Measurements from ENCODE around the gene HOXC13.
A peak's percentile ranks its signal among the peaks of the same experiment; 100 is the strongest.

The HOXC13 gene, protein sequence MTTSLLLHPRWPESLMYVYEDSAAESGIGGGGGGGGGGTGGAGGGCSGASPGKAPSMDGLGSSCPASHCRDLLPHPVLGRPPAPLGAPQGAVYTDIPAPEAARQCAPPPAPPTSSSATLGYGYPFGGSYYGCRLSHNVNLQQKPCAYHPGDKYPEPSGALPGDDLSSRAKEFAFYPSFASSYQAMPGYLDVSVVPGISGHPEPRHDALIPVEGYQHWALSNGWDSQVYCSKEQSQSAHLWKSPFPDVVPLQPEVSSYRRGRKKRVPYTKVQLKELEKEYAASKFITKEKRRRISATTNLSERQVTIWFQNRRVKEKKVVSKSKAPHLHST

DNA sequence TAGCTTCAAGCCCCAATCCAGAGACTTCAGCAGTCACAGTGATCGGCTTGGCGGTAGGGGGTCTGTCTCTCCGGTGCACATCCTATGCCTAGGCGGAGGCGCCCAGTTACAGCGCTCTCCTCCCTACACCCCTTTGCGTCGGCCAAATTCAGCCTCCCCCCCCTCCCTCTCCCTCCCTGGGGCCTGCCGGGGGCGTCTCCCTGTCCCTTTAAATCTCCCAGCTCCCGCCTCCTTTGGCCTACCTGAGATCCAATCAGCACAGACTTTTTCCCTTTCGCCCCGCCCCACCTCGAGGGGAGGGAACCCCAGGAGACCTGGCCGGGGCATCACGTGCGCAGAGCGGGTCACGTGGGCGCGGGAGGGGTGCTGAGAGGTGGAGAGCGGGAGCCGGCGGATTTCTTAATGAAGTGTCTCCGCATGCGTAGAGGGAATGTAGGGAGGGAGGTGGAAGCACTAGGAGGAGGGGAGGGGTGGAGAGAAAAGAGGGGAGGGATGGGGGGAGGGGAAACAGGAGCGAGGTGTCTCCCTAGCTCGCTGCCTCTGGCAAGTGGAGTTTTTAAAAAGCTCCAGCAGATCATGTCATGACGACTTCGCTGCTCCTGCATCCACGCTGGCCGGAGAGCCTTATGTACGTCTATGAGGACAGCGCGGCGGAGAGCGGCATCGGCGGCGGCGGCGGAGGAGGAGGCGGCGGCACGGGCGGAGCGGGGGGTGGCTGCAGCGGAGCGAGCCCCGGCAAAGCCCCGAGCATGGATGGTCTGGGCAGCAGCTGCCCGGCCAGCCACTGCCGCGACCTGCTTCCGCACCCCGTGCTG, at the start of gene HOXC13:
HOXC13 (plus strand) TSS at position 506 of the 815 bp plus-strand sequence; CDS start at position 582, 76 bp downstream.
- peak; percentile 93 for DNase-seq

DNA sequence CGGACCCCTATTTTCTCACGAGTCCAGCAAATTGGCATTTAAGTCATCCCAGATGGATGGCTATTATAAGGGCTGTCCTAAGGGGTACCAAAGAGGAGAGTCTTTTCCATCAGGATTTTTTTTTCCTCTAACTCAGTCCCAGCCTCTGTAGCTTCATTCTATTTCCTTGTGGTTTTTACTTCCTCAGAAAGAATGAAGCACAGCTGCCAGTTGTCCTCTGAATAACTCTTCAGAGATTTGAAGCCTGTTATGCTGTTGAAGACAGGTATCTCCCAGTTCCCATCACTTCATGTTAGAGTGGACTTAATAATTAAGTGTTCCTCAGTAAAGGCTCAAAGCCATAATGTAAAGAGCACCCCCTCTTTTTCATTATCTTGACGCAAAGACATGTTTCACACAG, 48.5 kb upstream of the HOXC13 start:
- DNase-seq: no peak

DNA sequence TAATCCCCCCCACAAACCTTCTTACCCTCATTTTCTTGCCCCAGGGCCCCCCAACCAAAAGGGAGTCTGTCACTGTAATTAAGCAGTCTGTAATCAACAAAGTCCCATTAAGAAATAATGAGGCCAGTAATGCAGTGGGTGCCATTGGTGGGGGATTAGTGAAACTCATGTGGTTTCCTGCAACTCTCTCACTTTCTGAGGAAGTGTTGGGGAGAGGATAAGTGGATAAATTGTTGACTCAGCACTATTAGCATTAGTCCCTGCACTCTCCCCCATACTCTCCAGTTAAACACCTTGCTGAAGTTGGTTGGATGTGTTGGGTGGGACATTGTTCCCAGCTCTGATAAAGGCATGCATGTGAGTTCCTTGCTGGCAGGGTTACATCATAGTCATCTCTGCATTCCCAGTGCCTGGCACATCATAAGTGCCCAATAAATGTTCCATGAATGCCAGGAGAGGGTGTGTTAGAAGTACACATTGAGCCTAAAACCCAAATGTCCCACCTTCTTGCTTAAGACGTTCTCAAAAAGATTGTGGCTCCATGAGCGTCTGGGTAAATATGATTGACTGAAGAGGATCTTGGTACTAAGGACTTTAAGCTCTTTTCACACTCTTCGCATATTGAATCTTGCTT, 45.8 kb upstream of the HOXC13 start:
- DNase-seq: no peak

DNA sequence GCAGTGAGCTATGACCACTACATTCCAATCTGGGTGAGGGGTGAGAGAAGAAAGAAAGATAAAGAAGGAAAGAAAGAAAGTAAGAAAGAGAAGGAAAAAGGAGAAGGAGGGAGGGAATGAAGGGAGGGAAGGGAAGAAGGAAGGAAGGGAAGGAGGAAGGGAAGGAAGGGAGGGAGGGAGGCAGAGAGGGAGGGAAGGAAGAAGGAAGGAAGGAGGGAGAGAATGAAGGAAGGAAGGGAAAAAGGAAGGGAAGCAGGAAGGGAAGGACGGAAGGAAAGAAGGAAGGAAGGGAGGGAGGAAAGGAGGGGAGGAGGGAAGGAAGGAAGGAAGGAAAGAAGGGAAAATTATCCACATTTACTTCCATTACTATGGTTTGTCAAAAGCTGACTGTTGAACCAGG, 39.4 kb upstream of the HOXC13 start:
- no peak for DNase-seq

DNA sequence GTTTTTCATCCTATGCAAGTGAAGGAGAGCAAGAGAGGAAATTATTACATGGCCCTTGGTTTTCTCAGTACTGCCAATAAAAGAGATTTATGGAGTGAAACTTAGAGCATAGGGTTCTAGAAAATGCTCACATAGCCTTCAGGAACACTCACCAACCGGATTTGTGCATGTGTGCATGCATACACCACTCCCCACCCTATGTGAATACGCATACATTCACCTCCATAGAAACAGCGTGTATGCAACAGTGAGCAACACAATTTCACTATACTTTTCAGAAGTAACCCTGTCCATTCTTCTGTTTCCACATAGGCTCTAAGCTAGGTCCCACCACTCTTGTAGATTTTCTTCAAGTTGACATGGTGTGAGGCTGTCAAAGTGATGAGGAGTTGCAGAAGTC, 31.5 kb upstream of the HOXC13 start:
- no peak for DNase-seq

DNA sequence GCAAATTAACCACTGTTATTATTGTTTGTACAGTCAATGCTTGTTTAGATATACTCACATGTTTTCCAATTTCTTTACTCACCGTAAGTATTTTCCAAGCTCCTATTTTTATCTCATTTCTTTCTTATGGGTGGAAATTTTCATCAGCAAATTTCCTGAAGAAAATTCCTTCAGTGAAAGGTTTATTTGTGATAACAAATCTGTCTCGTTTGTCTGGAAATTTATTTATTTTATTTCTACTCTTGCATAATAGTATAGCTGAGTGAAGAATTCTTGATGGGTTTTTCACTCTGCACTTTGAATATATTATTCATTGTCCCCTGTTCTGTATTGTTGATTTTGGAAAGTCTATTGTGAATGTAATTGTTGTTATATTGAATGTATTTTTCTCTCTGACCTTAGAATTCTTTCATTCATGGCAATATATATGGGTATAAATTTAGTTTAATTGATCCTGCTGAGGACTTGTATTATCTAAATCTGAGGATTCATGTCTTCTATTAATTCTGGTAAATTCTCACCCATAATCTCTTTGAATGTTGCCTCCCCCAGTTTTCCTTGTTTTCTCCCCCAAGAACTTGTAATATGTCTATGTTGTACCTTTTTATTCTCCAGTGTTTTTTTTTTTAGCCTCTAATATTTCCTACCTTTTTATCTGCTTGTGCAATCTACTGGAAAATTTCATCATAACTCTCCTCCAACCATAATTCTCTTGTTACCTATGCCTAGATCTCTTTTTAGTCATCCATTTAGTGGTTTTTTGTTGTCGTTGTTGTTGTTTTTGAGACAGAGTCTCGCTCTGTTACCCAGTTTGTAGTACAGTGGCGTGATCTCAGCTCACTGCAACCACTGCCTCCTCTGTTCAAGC, 21.6 kb upstream of the HOXC13 start:
- DNase-seq: no peak

DNA sequence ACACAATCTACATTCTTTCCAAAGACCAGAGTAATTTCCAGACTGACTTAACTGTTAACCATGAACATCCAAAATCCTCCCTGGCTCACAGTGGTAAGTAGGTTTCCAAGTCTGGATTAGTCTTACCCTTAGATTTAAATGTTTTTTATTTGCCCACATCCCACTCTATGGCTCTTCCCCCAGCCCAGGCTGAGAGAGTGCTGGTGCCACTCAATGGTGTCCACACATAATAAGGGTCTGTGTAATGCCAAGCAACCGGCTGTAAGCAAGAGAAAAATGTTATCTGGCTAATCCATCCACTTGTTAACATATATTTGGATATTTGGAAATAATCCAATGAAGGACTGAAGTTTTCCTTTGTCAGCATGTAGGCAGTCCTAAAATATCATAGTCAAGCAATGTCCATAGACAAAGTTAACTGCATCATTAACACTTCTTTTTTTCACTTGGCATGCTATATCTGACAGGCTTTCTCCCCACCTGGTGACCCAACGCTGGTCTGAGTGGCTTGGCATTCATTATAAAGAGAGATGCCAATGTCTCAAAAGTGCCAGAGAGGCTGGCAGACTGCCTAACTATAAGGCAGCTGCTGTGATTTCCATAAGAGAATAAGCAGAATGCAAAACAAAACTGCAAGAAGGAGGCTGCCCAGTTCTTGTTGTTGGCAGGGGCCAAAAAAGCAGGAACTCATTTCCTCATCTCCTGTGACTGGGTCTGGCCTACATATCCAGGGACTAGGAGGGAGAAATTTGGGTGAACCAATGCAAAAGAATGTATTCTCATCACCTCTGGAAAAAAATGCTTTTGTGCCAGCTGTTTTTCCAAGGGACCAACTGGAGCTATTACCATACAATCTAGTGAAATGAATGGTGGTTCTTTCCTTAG, 13.9 kb upstream of the HOXC13 start:
- peak; percentile 55 for DNase-seq

DNA sequence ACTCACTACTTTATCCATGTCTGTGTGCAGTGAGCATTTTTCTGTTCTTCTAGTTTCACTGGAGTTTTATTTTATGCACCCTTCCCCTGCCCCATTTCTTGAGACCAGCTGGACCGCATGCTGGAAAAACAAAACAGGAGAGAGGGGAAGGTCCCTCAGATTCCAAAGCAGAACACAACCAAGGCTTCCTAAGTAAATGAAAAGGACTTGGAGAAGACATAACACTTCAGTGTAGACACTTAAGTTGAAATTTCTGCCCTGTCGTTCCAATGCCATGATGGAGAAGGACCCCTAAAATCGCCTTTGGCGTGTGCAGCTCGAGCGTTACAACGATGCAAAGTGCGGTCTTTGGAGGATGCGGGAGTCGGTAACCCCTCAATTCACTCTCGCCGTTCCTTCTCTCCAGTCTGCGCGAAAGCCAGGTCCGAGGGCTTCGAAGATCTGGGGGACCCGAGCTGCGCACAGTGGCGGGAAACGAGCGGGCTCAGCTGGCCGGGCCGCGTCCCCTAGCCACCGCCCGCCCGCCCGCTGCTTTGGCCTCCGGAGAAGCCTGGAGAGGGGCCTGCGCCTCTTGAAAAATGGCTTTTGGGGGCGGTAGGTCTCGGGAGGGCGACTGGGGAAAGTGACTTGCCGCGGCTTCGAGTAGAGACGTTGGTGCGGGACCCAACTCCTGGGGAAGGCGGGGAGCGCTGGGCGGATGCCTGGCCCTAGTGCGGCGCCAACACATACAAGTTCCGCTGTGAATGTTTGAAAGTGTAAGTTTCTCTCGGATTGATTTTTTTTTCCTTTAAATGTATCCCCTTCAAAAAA, 11.2 kb upstream of the HOXC13 start:
- DNase-seq: no peak

DNA sequence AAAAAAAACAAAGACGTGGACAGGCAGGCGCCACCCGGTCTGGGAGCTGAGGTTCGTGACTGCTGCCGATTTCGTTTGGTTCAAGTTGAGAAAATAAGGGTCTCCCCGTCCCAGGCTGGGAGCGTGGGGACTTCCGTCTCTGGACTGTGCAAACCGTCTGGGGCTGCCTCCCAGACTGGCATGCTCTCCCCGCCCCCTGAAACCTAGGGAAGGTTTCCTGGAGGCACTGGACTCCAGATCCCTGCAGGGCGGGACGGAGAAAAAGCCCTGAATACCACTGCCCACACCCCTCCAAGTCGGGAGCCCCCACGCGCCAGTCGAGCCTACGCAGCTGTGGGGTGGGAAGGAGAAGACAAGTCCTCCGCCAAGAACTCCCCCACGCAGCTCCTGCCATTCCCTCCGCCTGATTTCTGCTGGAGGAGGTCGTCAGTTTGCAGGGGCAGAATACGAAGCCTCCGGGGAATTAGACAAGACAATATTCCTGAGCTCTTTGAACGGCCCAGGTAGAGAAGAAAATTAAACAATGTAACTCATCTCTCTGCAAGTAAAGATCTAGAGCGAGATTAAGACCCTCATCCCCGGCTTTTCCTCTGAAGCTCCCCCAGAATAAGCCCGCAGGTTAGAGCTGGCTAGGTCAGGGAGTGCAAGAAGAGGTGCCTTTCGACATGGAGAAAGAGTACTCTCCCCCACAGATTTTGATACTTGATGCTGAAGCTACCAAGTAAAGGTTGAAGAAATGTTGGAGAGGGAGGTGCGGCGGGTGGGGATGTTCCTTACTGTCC, 10.4 kb upstream of the HOXC13 start:
- DNase-seq: no peak

DNA sequence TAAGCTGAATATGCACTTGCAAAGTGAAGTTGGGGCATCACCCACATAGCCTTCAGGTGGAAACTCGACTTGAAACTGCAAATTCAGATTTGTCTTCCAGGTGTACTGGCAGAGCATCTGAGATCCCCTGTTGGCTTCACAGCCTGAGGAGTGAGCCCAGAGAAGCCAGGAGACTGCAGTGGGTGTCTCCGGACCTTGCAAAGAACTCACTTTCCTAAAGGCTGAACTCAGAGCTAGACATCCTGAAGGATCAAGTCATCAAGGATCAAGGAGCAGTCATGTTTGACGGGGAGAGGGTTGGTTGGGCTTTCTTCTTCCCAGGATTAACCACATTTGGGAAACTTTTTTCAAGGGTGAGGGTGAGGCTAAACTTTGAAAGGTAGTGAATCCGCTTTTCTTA, 9.1 kb upstream of the HOXC13 start:
- DNase-seq: no peak

DNA sequence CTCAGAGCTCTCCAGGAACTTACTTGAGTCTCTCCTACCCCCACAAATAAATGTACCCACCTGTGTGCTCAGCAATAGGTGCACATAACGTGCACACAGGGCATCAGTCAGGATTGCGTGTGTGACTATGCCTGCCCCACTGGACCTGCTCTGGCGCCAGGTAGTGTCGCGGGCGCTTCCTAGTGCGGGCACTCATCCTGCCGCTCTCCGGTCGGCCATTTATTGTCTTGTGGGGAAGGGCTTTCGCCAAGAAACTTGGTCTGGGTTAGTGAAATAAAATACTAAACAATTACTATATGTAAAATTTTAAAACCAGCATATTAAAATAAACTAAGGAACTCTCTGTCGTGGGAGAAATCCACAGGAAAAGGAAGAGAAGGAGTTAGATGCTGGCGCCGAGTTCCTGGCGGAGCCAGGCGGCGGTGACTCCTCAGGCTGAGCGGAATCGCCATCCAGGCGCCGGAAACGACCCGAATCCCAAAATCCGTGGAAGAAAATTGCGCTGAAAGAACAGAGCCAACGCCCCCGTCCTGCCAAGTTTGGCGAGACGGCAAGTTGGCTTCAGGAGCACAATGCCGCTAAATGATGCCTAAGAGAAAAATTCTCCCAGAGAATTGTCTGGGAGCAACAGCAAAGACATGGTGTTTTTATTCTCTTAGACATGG, 7.9 kb upstream of the HOXC13 start:
- no peak for DNase-seq

DNA sequence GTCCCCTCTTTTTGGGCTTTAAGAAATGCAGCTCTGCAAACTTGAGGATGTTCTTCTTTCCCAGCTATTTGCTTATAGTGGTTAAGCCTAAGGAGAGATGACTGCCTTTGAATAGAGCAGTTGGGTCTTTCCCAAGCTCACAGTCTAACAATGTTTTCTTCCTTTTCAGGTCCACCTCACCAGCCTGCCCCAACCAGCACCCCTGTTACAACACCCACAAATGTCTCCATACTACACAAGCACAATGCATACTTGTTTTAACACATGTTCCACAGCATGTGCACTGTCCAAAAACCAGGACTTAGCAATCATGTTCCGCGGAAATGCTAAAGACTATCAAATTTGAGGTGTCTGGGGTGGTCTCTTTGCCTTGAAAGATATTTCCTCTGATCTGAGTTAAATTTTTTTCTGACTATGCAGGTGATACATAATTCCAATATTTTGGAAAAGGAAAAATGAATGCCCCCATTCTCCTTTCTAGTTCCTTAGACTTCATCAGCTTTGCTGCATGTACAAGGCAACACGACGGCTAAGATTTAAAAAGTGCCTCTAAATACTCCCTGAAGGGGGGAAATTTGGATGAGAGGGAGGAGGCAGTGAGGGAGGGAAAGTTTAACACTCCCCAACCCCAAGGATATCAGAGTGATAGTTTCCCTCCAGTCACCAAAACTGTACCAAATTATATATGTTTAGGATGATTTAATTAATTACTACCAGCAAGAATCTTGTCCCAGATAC, 6.6 kb upstream of the HOXC13 start:
- no peak for DNase-seq

DNA sequence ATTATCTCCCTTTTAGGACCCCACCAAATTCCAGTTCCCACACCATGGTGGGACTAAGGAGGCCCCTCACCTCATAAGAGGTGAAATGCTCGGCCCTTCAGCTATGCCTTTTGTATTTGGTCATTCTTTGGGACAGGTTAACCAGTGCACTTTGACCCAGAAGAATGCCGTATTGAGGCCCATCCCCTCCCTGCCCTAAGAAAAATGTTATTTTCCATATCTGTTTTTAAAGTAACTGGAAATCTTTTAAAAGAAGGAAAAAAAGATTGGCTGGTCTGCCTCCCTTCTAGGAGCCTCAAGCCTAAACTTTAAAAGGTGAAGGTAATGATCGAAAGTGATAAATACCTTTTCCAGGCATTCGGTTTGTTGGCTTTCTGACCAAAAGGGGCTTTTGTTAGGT, 5.7 kb upstream of the HOXC13 start:
- DNase-seq: no peak

DNA sequence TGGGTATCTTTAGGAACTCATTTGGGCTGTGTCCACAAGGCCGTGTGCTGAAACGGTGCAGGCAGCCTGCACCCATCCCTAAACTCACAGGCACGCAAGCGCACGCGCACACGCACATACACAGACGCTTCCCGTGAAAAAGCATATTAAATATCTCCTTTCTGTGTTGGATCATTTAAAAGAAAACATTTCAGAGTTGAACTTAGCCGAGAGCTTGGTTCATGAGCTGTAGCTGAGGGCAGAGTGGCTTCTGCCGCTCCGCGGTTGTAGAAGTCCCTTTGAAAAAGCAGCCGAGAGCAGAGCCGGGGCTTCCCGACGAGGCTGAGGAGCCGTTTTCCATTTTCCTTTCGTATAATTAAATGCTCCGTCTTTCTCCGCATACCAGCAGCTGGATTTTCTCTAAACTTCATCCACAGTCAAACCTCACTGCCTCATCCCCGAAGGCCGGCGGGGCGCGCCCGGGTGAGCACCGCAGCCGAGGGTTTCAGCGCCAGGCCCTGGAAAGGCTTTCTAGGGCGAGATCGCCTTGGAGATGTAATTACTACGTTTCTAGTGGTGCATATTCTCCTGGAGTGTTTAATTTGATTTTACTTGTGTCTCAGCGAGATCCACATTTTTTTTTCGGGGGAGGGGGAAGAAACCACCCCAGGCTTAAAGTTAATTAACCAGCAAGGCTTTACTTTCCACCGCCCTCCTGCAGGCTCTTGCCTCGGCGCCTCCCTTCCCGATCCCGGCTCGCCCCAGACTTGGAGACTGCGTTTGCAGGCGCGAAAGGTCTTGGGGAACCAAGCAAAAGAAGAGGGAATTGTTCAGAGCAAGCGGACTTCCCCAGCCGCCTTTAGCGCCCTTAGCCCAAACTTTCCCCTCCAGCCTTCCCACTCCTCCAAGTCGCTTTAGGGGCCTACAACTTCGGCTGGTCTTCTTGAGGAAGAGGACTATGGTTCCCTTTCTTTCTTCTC, 3.0 kb upstream of the HOXC13 start:
- DNase-seq: no peak

DNA sequence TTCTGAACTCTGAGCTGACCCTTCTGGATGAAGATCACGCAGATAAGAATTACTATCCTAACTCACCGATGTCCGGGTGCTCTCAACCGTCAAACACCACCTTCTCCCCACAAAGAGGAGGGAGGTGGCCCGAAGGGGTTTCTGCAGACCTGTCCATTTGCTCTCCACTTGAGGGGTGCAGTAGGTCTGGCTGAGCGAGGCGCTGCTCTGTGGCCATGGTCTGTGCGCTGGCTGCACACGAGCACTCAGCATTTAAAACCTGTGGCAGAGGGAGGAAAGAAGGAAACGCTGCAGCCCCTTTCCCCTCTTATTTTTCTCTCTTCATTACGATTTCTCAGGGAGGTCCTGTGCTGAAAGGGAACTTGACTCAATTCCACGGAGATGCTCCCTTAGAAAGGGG, 1.5 kb upstream of the HOXC13 start:
- DNase-seq: no peak

DNA sequence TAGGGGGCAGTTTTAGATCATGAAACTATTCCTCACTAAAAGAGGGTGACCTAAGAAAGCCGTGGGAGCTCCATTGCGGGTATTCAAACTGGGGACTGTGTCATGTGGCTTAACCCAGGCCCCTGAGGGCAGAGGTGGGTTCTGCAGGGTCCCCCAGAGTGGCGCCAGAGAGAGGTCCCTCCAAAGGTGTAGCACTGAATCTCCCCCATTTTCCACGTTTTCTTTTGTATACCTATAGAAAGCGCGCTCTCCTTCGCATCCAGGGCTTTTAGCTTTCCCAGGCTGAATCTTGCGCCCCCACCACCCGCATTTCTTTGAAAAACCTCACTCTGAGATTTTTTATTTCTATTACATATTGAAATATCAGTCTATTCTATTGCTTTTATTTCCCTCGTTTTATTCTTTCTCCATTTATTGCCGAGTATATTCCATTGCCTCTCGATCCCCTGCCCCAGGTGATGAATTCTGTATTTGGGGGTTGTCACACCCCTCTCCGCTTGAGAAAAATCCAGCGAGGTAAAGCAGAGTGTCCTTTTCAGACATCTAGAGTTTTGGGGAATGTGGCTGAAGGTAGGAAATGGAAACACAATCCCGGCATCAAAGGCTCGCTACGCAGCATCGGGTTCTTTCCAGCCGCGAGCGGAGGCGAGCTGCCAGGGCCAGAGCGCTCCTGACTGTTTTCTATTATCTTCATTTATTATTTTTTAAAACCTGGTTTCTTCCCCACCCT, 870 bp upstream of the HOXC13 start:
- DNase-seq: no peak

Data from NCI-H1105 treated with DMSO at 0.1 percent for 48 hours (cell line).